Fibroblast of lung (primary cell): ENCODE measurements around the gene MXD1. TPM values are rescaled to one million over a fixed set of nuclear protein-coding genes. Genes with fewer than 3 reads are reported as not detected.

Experiments
- DNase-seq, 2 donors: peaks; one replicate each; pipeline versions ENCODE4 v3.0.0 to v3.0.0-alpha.2; 2010; ENCODE audit warnings: low read depth in 2 of 2
- H2AFZ ChIP-seq: 2 replicates; pipeline ENCODE4 v1.5.1; 2012; ENCODE audit warnings: low read length, control low read depth, inconsistent platforms
- H3K27ac ChIP-seq: 2 replicates; pipeline ENCODE4 v1.5.1; 2011; ENCODE audit warnings: low read length, control low read depth; ENCODE audit not compliant: insufficient read depth
- H3K27me3 ChIP-seq: 2 replicates; pipeline ENCODE4 v1.5.1; 2011; ENCODE audit warnings: mild to moderate bottlenecking, low read length; ENCODE audit not compliant: control insufficient read depth, insufficient read depth
- H3K36me3 ChIP-seq: 2 replicates; pipeline ENCODE4 v1.5.1; 2011; ENCODE audit warnings: low read length; ENCODE audit not compliant: control insufficient read depth, insufficient read depth
- H3K4me1 ChIP-seq: 2 replicates; pipeline ENCODE4 v1.5.1; 2011; ENCODE audit warnings: low read length; ENCODE audit not compliant: control insufficient read depth, insufficient read depth; ENCODE audit errors: extremely low read depth
- H3K4me2 ChIP-seq: 2 replicates; pipeline ENCODE4 v1.5.1; 2011; ENCODE audit warnings: low read length, control low read depth; ENCODE audit not compliant: insufficient read depth; ENCODE audit errors: extremely low read depth
- H3K4me3 ChIP-seq, 4 experiments: fragments of 200-600 bp in 1 of 4; sonication (generic) in 1 of 4; replicated peaks in 1 of 4; 2 replicates each; pipeline ENCODE4 v1.5.1; 2011 to 2016; ENCODE audit warnings: low read length in 4 of 4, low read depth in 3 of 4, mild to moderate bottlenecking in 3 of 4, control low read depth in 2 of 4, inconsistent platforms in 1 of 4, mixed read lengths in 1 of 4; ENCODE audit not compliant: insufficient read depth in 1 of 4; ENCODE audit errors: control extremely low read depth in 1 of 4
- H3K79me2 ChIP-seq: 2 replicates; pipeline ENCODE4 v1.5.1; 2012; ENCODE audit warnings: mild to moderate bottlenecking, low read length, inconsistent platforms; ENCODE audit not compliant: control insufficient read depth, insufficient read depth
- H3K9ac ChIP-seq: 2 replicates; pipeline ENCODE4 v1.5.1; 2011; ENCODE audit warnings: mild to moderate bottlenecking, low read length, control low read depth; ENCODE audit not compliant: insufficient read depth
- H3K9me3 ChIP-seq: 2 replicates; pipeline ENCODE4 v1.5.1; 2012; ENCODE audit warnings: low read depth, low read length; ENCODE audit not compliant: control insufficient read depth, insufficient read depth
- H4K20me1 ChIP-seq: 2 replicates; pipeline ENCODE4 v1.5.1; 2011; ENCODE audit warnings: low read length; ENCODE audit not compliant: control insufficient read depth, insufficient read depth; ENCODE audit errors: extremely low read depth
- EZH2 ChIP-seq: IDR thresholded peaks from 2 replicates; pipeline ENCODE4 v1.5.1; 2012; ENCODE audit warnings: low read length, control low read depth, mild to moderate bottlenecking; ENCODE audit errors: missing control alignments
- polyA plus RNA-seq, 2 donors: library from polyadenylated mRNA; depleted of rRNA in 1 of 2; stranded (reverse) in 1 of 2; unstranded in 1 of 2; fragments of >200 nt; gene quantifications; 2 replicates each; pipeline ENCODE4 v1.2.1, GENCODE V29; 2011 to 2012; ENCODE audit warnings: missing spikeins in 1 of 2
- total RNA-seq: library from RNA; depleted of rRNA; stranded (reverse); fragments of >200 nt; gene quantifications from 2 replicates; pipeline ENCODE4 v1.2.1, GENCODE V29; 2014
- TF ChIP-seq, protein P1 (sequence below), 2 donors: IDR thresholded peaks in 1 of 2; conservative IDR thresholded peaks in 1 of 2; 1 replicate in 1 of 2; 2 replicates in 1 of 2; pipeline ENCODE4 v1.5.1; 2011 to 2012; ENCODE audit warnings: low read length in 2 of 2, control low read depth in 1 of 2, inconsistent platforms in 1 of 2, low read depth in 1 of 2, mild to moderate bottlenecking in 1 of 2

The MXD1 gene
- total and polyA plus RNA-seq, 2 donors (not counting 1 experiment from before 2014, with no cell fraction given), result 5.4 to 8.4 TPM

DNA sequence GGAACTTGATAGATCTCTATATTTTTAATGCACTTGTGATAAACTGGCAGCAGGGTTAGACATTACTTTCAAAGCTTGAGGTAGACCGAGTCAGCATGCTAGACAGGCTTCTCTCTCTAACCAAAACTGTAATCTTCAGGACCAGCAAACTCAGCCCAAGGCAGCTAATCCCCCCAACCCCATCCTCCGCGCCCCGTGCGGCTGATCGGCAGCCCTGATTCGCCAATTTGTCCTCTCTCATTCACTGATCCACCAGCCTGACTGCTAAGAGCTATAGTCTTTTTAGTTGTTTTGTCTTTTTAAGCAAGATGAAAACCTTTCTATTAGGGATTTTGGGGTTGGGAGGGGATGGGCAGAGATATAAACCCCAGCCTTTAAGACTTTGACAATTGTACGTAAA is 25.8 kb downstream of the MXD1 start:
- Histone ChIP-seq H3K79me2 (no peaks in the 10 kb centered on the region), H3K4me1 (no peaks in the 10 kb centered on the region), H3K4me2 (no peak overlapping the region), H3K9me3 (no peaks in the 10 kb centered on the region), H3K4me3 (no peak overlapping the region), H4K20me1 (no peaks in the 10 kb centered on the region), H3K27me3 (no peaks in the 10 kb centered on the region), H2AFZ (no peak overlapping the region), H3K36me3 (peaks cover 6% of the 10 kb centered on the region), H3K27ac (no peak overlapping the region), H3K9ac (no peak overlapping the region)
- TF ChIP-seq, protein P1, sequence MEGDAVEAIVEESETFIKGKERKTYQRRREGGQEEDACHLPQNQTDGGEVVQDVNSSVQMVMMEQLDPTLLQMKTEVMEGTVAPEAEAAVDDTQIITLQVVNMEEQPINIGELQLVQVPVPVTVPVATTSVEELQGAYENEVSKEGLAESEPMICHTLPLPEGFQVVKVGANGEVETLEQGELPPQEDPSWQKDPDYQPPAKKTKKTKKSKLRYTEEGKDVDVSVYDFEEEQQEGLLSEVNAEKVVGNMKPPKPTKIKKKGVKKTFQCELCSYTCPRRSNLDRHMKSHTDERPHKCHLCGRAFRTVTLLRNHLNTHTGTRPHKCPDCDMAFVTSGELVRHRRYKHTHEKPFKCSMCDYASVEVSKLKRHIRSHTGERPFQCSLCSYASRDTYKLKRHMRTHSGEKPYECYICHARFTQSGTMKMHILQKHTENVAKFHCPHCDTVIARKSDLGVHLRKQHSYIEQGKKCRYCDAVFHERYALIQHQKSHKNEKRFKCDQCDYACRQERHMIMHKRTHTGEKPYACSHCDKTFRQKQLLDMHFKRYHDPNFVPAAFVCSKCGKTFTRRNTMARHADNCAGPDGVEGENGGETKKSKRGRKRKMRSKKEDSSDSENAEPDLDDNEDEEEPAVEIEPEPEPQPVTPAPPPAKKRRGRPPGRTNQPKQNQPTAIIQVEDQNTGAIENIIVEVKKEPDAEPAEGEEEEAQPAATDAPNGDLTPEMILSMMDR (conservative IDR thresholded peaks at IDR 0.05 in 1 of 2, IDR thresholded peaks at IDR 0.05 in 1 of 2; ENCODE audit: low read depth in 1 of 2, low read length in 2 of 2), result no peak
- DNase-seq, result no peak

DNA sequence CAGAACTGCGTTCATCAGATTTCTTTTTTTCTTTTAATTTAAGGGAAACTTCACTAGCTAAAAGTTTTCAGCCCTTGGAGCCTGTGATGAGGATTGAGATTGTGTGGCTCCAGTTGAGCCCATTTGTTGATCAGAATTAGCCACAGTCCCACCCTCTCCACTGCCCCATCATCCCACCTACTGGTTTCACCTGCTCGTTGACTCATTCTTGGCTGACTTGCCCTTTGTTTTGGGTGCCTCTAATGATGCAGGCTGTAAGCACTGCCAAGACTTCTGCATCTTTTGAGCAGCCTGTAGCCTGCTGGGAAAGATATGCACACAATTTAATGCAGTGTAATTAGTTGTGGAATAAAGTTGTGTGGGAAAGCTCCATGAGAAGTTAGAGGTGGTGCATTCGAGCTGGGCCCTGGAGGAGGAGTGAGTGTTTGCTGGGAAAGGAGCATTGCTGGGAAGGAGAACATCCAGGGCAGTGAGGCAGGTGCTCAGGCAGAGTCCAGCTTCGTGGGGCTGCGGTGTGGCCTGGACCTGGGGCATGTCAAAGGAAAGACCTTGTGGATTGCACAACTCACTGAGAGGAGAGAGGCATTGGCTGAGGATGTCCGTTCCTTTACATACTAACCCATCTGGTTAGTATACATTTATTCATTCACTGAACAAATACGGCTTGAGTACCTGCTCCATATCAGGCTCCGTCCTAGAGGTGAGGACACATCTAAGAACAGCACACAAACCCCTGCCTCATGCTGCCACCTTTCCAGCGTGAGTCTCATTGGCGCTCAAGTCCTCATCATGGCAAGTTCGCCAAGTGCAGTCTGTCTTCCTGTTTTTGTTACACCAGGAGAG is 28.3 kb downstream of the MXD1 start:
- H3K4me1 ChIP-seq, result peaks cover 9% of the 10 kb centered on the region
- no peak overlapping the region for H3K4me2 ChIP-seq
- no peak overlapping the region for H3K9ac ChIP-seq
- no peaks in the 10 kb centered on the region for H3K79me2 ChIP-seq
- H3K4me3 ChIP-seq, result no peak overlapping the region
- H3K27me3 ChIP-seq, result no peaks in the 10 kb centered on the region
- H4K20me1 ChIP-seq, result no peaks in the 10 kb centered on the region
- peaks cover 2% of the 10 kb centered on the region for H3K36me3 ChIP-seq
- no peaks in the 10 kb centered on the region for H3K9me3 ChIP-seq
- H2AFZ ChIP-seq, result no peak overlapping the region
- H3K27ac ChIP-seq, result no peak overlapping the region
- no peak for DNase-seq
- TF ChIP-seq, protein P1 (conservative IDR thresholded peaks at IDR 0.05 in 1 of 2, IDR thresholded peaks at IDR 0.05 in 1 of 2; ENCODE audit: low read depth in 1 of 2, low read length in 2 of 2), result no peak
- no peak for TF ChIP-seq EZH2

DNA sequence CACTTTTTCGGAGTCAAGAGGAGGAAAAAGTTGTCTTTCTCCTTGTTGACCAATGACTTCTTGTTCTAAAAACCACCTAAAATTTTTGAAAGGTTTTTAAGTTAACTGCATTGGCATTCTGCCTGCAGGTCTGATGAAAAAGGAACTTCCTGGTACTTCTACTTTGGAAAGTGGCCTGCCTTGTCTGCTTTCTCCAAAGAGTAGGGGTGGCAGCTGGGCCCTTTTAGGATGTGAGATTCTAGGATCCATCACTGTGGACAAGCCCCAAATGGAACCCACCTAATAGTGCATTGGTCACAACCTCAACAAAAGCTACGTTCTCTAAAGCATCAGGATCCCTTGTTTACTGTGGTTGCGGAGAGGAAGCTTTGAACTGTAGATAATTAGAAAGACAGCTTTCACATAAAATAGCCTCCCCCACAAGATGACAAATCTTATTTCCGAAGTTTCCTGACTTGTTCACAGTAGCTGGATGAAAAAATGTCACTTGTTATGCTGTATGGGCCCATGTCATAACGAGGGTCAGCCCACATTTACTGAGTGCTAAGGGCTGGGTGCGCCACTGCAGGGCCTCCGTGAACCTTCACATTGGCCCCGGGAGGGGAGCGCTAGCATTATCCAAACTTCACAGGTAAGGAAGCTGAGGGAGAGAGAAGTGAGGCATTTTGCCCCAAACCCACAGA is 29.1 kb downstream of the MXD1 start:
- TF ChIP-seq, protein P1 (conservative IDR thresholded peaks at IDR 0.05 in 1 of 2, IDR thresholded peaks at IDR 0.05 in 1 of 2; ENCODE audit: low read depth in 1 of 2, low read length in 2 of 2), result no peak
- no peak for TF ChIP-seq EZH2
- Histone ChIP-seq H3K9me3 (no peaks in the 10 kb centered on the region), H3K79me2 (no peaks in the 10 kb centered on the region), H3K4me2 (no peak overlapping the region), H3K4me3 (no peak overlapping the region), H3K27me3 (no peaks in the 10 kb centered on the region), H3K4me1 (peaks cover 9% of the 10 kb centered on the region), H4K20me1 (no peaks in the 10 kb centered on the region), H3K36me3 (peaks cover 2% of the 10 kb centered on the region), H2AFZ (no peak overlapping the region), H3K9ac (no peak overlapping the region), H3K27ac (no peak overlapping the region)
- no peak for DNase-seq
